IMR-90 (cell line): ENCODE data around the gene CTAGE9. TPM values are rescaled to one million over a fixed set of nuclear protein-coding genes. Genes with fewer than 3 reads are reported as not detected.

ENCODE experiments used
- ATAC-seq: fragments of 200-7000 bp; cut with Tn5 transposase; 2 replicates; pipeline ENCODE4 v1.9.1; 2020; ENCODE audit warnings: low read depth, mild to moderate bottlenecking, moderate library complexity
- BruUV-seq: library from RNA; stranded (reverse); fragments of 400-500 nt; replicated peaks from 2 replicates; lab custom pipeline; 2021; lab: Mats Ljungman, UMichigan
- CTCF ChIA-PET: fragments of 300-600 bp; formaldehyde crosslinking; extraction: SDS; loops from one replicate; lab custom pipeline; 2021; ENCODE audit warnings: antibody characterized with exemption; lab: Yijun Ruan, JAX
- POLR2A ChIA-PET: fragments of 300-600 bp; sonication (Branson Sonifier 250); formaldehyde crosslinking; loops from one replicate; lab custom pipeline; 2022; ENCODE audit warnings: antibody characterized with exemption; ENCODE audit not compliant: unreplicated experiment; lab: Charles Lee
- DNase-seq: peaks from one replicate; pipeline ENCODE4 v3.0.0; 2013
- H2AFZ ChIP-seq: replicated peaks from 2 replicates; pipeline ENCODE3; 2013; ENCODE audit warnings: low read length, mild to moderate bottlenecking; ENCODE audit not compliant: poor library complexity
- H2AK5ac ChIP-seq: 2 replicates; pipeline ENCODE4 v1.6.1; 2013; ENCODE audit warnings: low read depth, low read length, inconsistent platforms
- H2AK9ac ChIP-seq: replicated peaks from 2 replicates; pipeline ENCODE3; 2013; ENCODE audit warnings: mild to moderate bottlenecking, low read depth, low read length, moderate library complexity; ENCODE audit not compliant: poor library complexity
- H2BK120ac ChIP-seq: 2 replicates; pipeline ENCODE4 v1.6.1; 2013; ENCODE audit warnings: low read depth, low read length, inconsistent platforms
- H2BK15ac ChIP-seq: 3 replicates; pipeline ENCODE4 v1.6.1; 2013; ENCODE audit warnings: low read depth, low read length, inconsistent platforms
- H2BK20ac ChIP-seq: 2 replicates; pipeline ENCODE4 v1.6.1; 2013; ENCODE audit warnings: low read depth, mild to moderate bottlenecking, inconsistent platforms, low read length, moderate library complexity
- H2BK5ac ChIP-seq: 2 replicates; pipeline ENCODE4 v1.6.1; 2013; ENCODE audit warnings: mild to moderate bottlenecking, low read depth, low read length, inconsistent platforms; ENCODE audit not compliant: poor library complexity, severe bottlenecking
- H3K14ac ChIP-seq: replicated peaks from 2 replicates; pipeline ENCODE4 v1.6.1; 2013; ENCODE audit warnings: low read depth, low read length, inconsistent platforms
- H3K18ac ChIP-seq: 2 replicates; pipeline ENCODE4 v1.6.1; 2013; ENCODE audit warnings: low read depth, low read length, control low read depth
- H3K23ac ChIP-seq: 2 replicates; pipeline ENCODE4 v1.6.1; 2013; ENCODE audit warnings: low read depth, low read length, inconsistent platforms
- H3K27ac ChIP-seq: 2 replicates; pipeline ENCODE4 v1.5.1; 2013; ENCODE audit warnings: mild to moderate bottlenecking, control low read depth, low read length; ENCODE audit not compliant: insufficient read depth
- H3K27me3 ChIP-seq: 2 replicates; pipeline ENCODE4 v1.6.1; 2013; ENCODE audit warnings: low read length; ENCODE audit not compliant: control insufficient read depth, insufficient read depth
- H3K36me3 ChIP-seq: 2 replicates; pipeline ENCODE4 v1.6.1; 2013; ENCODE audit warnings: low read length, mixed read lengths; ENCODE audit not compliant: control insufficient read depth, insufficient read depth
- H3K4ac ChIP-seq: 2 replicates; pipeline ENCODE4 v1.6.1; 2013; ENCODE audit warnings: low read depth, low read length, inconsistent platforms
- H3K4me1 ChIP-seq: 2 replicates; pipeline ENCODE4 v1.6.1; 2013; ENCODE audit warnings: low read length, mixed read lengths; ENCODE audit not compliant: control insufficient read depth, insufficient read depth
- H3K4me2 ChIP-seq: 2 replicates; pipeline ENCODE4 v1.6.1; 2013; ENCODE audit warnings: low read depth, mild to moderate bottlenecking, control low read depth, low read length, moderate library complexity
- H3K4me3 ChIP-seq: 2 replicates; pipeline ENCODE4 v1.5.1; 2013; ENCODE audit warnings: low read depth, mild to moderate bottlenecking, control low read depth, low read length, moderate library complexity; ENCODE audit not compliant: insufficient read depth
- H3K56ac ChIP-seq: 2 replicates; pipeline ENCODE4 v1.6.1; 2013; ENCODE audit warnings: low read length, inconsistent platforms; ENCODE audit not compliant: insufficient read depth; ENCODE audit errors: extremely low read depth
- H3K79me1 ChIP-seq, 2 experiments: 2 replicates each; pipeline ENCODE4 v1.6.1; 2013; ENCODE audit warnings: low read length in 2 of 2, inconsistent platforms in 1 of 2, low read depth in 1 of 2
- H3K9ac ChIP-seq: 2 replicates; pipeline ENCODE4 v1.6.1; 2013; ENCODE audit warnings: low read depth, low read length, control low read depth
- H3K9me1 ChIP-seq: 2 replicates; pipeline ENCODE4 v1.6.1; 2013; ENCODE audit warnings: low read length, inconsistent platforms; ENCODE audit not compliant: insufficient read depth
- H3K9me3 ChIP-seq: 2 replicates; pipeline ENCODE4 v1.6.1; 2013; ENCODE audit warnings: low read length; ENCODE audit not compliant: control insufficient read depth, insufficient read depth
- H4K20me1 ChIP-seq: 2 replicates; pipeline ENCODE4 v1.6.1; 2013; ENCODE audit warnings: low read length, inconsistent platforms; ENCODE audit not compliant: insufficient read depth
- H4K5ac ChIP-seq: 2 replicates; pipeline ENCODE4 v1.6.1; 2013; ENCODE audit warnings: mild to moderate bottlenecking, low read depth, low read length, control low read depth
- H4K8ac ChIP-seq, 2 experiments: 2 replicates each; pipeline ENCODE4 v1.6.1; 2013; ENCODE audit warnings: low read depth in 2 of 2, low read length in 2 of 2, control low read depth in 1 of 2, inconsistent platforms in 1 of 2
- H4K91ac ChIP-seq: 2 replicates; pipeline ENCODE4 v1.6.1; 2013; ENCODE audit warnings: low read depth, low read length, inconsistent platforms; ENCODE audit not compliant: insufficient read depth
- BHLHE40 ChIP-seq: fragments of 150-350 bp; IDR thresholded peaks from 2 replicates; pipeline ENCODE4 v1.6.1; 2016; ENCODE audit warnings: mild to moderate bottlenecking, low read depth, low read length
- CEBPB ChIP-seq: IDR thresholded peaks from 2 replicates; pipeline ENCODE4 v1.6.1; 2012; ENCODE audit warnings: low read depth, low read length, improper control_type of control experiment
- CHD1 ChIP-seq: IDR thresholded peaks from 2 replicates; pipeline ENCODE4 v1.6.1; 2012; ENCODE audit warnings: low read depth, low read length, improper control_type of control experiment
- CTCF ChIP-seq: conservative IDR thresholded peaks from 2 replicates; pipeline ENCODE4 v1.5.1; 2012; ENCODE audit warnings: mild to moderate bottlenecking, low read depth, low read length, improper control_type of control experiment
- ELK1 ChIP-seq: fragments of 150-350 bp; IDR thresholded peaks from 2 replicates; pipeline ENCODE4 v1.6.1; 2016; ENCODE audit warnings: low read depth, mild to moderate bottlenecking, low read length, moderate library complexity, borderline replicate concordance
- FOS ChIP-seq: fragments of 150-350 bp; IDR thresholded peaks from 2 replicates; pipeline ENCODE4 v1.6.1; 2016; ENCODE audit warnings: low read depth, low read length
- MAFK ChIP-seq: IDR thresholded peaks from 2 replicates; pipeline ENCODE4 v1.6.1; 2012; ENCODE audit warnings: low read depth, low read length, improper control_type of control experiment
- MAZ ChIP-seq: IDR thresholded peaks from 2 replicates; pipeline ENCODE4 v1.6.1; 2012; ENCODE audit warnings: low read depth, mild to moderate bottlenecking, low read length, improper control_type of control experiment, moderate library complexity, borderline replicate concordance
- NFE2L2 ChIP-seq: fragments of 150-350 bp; IDR thresholded peaks from 2 replicates; pipeline ENCODE4 v1.6.1; 2016; ENCODE audit warnings: low read depth, mild to moderate bottlenecking, low read length
- RCOR1 ChIP-seq: IDR thresholded peaks from 2 replicates; pipeline ENCODE4 v1.6.1; 2012; ENCODE audit warnings: mild to moderate bottlenecking, low read length, improper control_type of control experiment; ENCODE audit not compliant: insufficient replicate concordance
- RFX5 ChIP-seq: IDR thresholded peaks from 2 replicates; pipeline ENCODE4 v1.8.0; 2012; ENCODE audit warnings: low read depth, mild to moderate bottlenecking, low read length, moderate library complexity
- SMC3 ChIP-seq: fragments of 150-350 bp; IDR thresholded peaks from 2 replicates; pipeline ENCODE4 v1.6.1; 2016; ENCODE audit warnings: low read depth, mild to moderate bottlenecking, antibody characterized with exemption, low read length, moderate library complexity
- USF2 ChIP-seq: fragments of 150-350 bp; IDR thresholded peaks from 2 replicates; pipeline ENCODE4 v1.6.1; 2017; ENCODE audit warnings: mild to moderate bottlenecking, antibody characterized with exemption, low read length, low read depth
- WGBS, 2 experiments: methylation state at CpG; one replicate each; pipeline versions ENCODE4 v1.1.5 to v1.1.7; 2013; ENCODE audit warnings: missing lambda C conversion rate in 2 of 2; ENCODE audit not compliant: insufficient read length in 1 of 2; ENCODE audit errors: extremely low coverage in 2 of 2; 5-methylcytosine and 5-hydroxymethylcytosine counted together
- dilution Hi-C: fragments of 300-500 bp; cut with HindIII; formaldehyde crosslinking; loops from one replicate; pipeline ENCODE4 v1.14.3; 2018; ENCODE audit warnings: low sequenced_read_pairs; ENCODE audit not compliant: unreplicated experiment
- in situ Hi-C: fragments of 300-500 bp; cut with MboI; formaldehyde crosslinking; loops from 3 replicates; pipeline ENCODE4 v1.14.3; 2019; ENCODE audit warnings: low sequenced_read_pairs, inconsistent platforms, mixed read lengths
- intact Hi-C: fragments of 100-400 bp; cut with micrococcal nuclease; formaldehyde crosslinking; loops from 2 replicates; pipeline ENCODE4 v1.10.0; 2022
- polyA plus RNA-seq, 3 experiments: library from polyadenylated mRNA; depleted of rRNA; stranded (reverse); fragments of >200 nt; gene quantifications; 2 replicates each; pipeline ENCODE4 v1.2.3, GENCODE V29; 2012; ENCODE audit warnings: low replicate concordance in 1 of 3
- total RNA-seq: library from RNA; depleted of rRNA; stranded (reverse); fragments of >200 nt; gene quantifications from 2 replicates; pipeline ENCODE4 v1.2.3, GENCODE V29; 2012

The CTAGE9 gene
- total and polyA plus RNA-seq, 2 of the 4 experiments (the other 2 are of a cell fraction), result not detected

- Histone ChIP-seq H2AFZ (no peak overlapping the region), H2BK5ac (no peak overlapping the region), H2BK120ac (no peak overlapping the region), H3K56ac (no peak overlapping the region), H2BK20ac (no peak overlapping the region), H4K20me1 (no peaks in the 10 kb centered on the region), H3K18ac (no peak overlapping the region), H3K27me3 (peaks cover 3% of the 10 kb centered on the region), H3K27ac (no peak overlapping the region), H2AK9ac (no peak overlapping the region), H3K9ac (no peak overlapping the region), H3K36me3 (no peaks in the 10 kb centered on the region), H4K5ac (no peak overlapping the region), H3K4me2 (no peak overlapping the region), H3K4ac (no peak overlapping the region), H3K9me1 (no peaks in the 10 kb centered on the region), H2BK15ac (no peak overlapping the region), H4K91ac (no peak overlapping the region), H3K4me3 (no peak overlapping the region), H3K14ac (no peak overlapping the region), H4K8ac (no peak overlapping the region), H3K79me1 (no peaks in the 10 kb centered on the region), H3K9me3 (no peaks in the 10 kb centered on the region), H3K4me1 (no peaks in the 10 kb centered on the region), H2AK5ac (no peak overlapping the region), H3K23ac (no peak overlapping the region)
- TF ChIP-seq CTCF, result no peak
- TF ChIP-seq NFE2L2, result no peak
- TF ChIP-seq ELK1, result no peak
- TF ChIP-seq MAZ, result no peak
- no peak for TF ChIP-seq FOS
- no peak for TF ChIP-seq CHD1
- no peak for TF ChIP-seq RCOR1
- TF ChIP-seq MAFK, result no peak
- no peak for TF ChIP-seq CEBPB
- no peak for TF ChIP-seq SMC3
- no peak for TF ChIP-seq BHLHE40
- no peak for TF ChIP-seq USF2
- TF ChIP-seq RFX5, result no peak
- dilution Hi-C loops (no loop called here), in situ Hi-C loops (loop anchor here (25.0 kb wide), 1 partner anchor 809 kb away; no protein-coding TSS in a partner anchor), intact Hi-C loops (no loop called here)
- no peak for DNase-seq
- no TSS peak for BruUV-seq
- no peak for ATAC-seq
- ChIA-PET POLR2A (no interaction called here), CTCF (interaction anchor here (0.7 kb wide), 1 partner anchor 1558 kb away, joined by 3 read pairs; no protein-coding TSS in a partner anchor)
- WGBS, 2 experiments, result 83% methylated on average over 5 of the region's 5 CpGs; no CpG with 5 or more reads in 1 of the 2 experiments
These were observed 32.4 kb downstream of the CTAGE9 start for GRCh38 chr6:131678442-131678841.
